ENCODE measurements around the gene ATL1.
"Not testable (repeated sequence)": the region's sequence is repeated elsewhere in the genome, so short reads cannot be mapped to it uniquely, and the experiment has no call there.

The ATL1 gene

GRCh38 chr14:50532502-50533240, 27.3 kb upstream of the ATL1 start, which contains the start of gene MAP4K5:
TSS of gene MAP4K5 (minus strand) at chr14:50532569. CDS start at chr14:50532049, 520 bp downstream.
- TF ChIP-seq Cebpa-rat (IDR thresholded peaks at IDR 0.05) = no peak
- Histone ChIP-seq H3K4me2 (peak within 1 kb of the TSS; percentile 92 to 100 (median 95)), H4K20me1 (peaks cover 19 to 45% (median 36%) of the 10 kb centered on the region in 11 experiments; a peak in 19 of 22 replicates), H3K9ac (peak within 1 kb of the TSS; percentile 90 to 96 (median 93)), H3K36me3 (peaks cover 0 to 9% (median 0%) of the 10 kb centered on the region in 11 experiments; a peak in 3 of 22 replicates), H3K27me3 (no peaks in the 10 kb centered on the region), H3K4me1 (peaks cover 45 to 62% (median 49%) of the 10 kb centered on the region in 10 experiments), H3K27ac (peak within 1 kb of the TSS; percentile 77 to 94 (median 90)), H3K9me3 (replicated peaks in 1 of 11) (peaks cover 10 to 13% (median 12%) of the 10 kb centered on the region in 11 experiments), H3K4me3 (peak within 1 kb of the TSS; percentile 89 to 98 (median 94))

GRCh38 chr14:50533241-50533705, 26.7 kb upstream of the ATL1 start:
- peaks cover 15 to 39% (median 30%) of the 10 kb centered on the region in 11 experiments; a peak in 19 of 22 replicates for H4K20me1 ChIP-seq
- peak overlapping the region in 9 of 11 experiments; percentile 91 to 96 (median 93); a peak in 17 of 22 replicates for H3K9ac ChIP-seq
- peak overlapping the region in 6 of 11 experiments; percentile 88 to 94 (median 90); a peak in 13 of 22 replicates for H3K27ac ChIP-seq
- H3K27me3 ChIP-seq = no peaks in the 10 kb centered on the region
- peaks cover 40 to 56% (median 43%) of the 10 kb centered on the region in 10 experiments for H3K4me1 ChIP-seq
- H3K4me2 ChIP-seq = peak overlapping the region; percentile 92 to 100 (median 95)
- TF ChIP-seq Cebpa-rat (IDR thresholded peaks at IDR 0.05) = peak in 3 of 11 experiments; percentile 6 to 53 (median 11); a peak in 1 of 22 replicates
- peaks cover 0 to 9% (median 0%) of the 10 kb centered on the region in 11 experiments; a peak in 2 of 22 replicates for H3K36me3 ChIP-seq
- H3K4me3 ChIP-seq = peak overlapping the region in 9 of 10 experiments; percentile 89 to 98 (median 94); a peak in 16 of 20 replicates
- peaks cover 16 to 19% (median 18%) of the 10 kb centered on the region in 11 experiments for H3K9me3 ChIP-seq (replicated peaks in 1 of 11)

- peaks cover 0 to 5% (median 0%) of the 10 kb centered on the region in 11 experiments; a peak in 2 of 22 replicates for H3K36me3 ChIP-seq
- H3K27ac ChIP-seq = peak overlapping the region in 5 of 11 experiments; percentile 88 to 94 (median 92); a peak in 8 of 22 replicates
- no peaks in the 10 kb centered on the region for H3K27me3 ChIP-seq
- no peak overlapping the region for H3K4me3 ChIP-seq
- H3K9ac ChIP-seq = peak overlapping the region in 3 of 11 experiments; percentile 93 to 95 (median 94); a peak in 2 of 22 replicates
- peak overlapping the region in 8 of 11 experiments; percentile 92 to 100 (median 96); a peak in 15 of 22 replicates for H3K4me2 ChIP-seq
- TF ChIP-seq Cebpa-rat (IDR thresholded peaks at IDR 0.05) = no peak
- H3K9me3 ChIP-seq (replicated peaks in 1 of 11) = peaks cover 16 to 25% (median 22%) of the 10 kb centered on the region in 11 experiments
- peaks cover 12 to 33% (median 25%) of the 10 kb centered on the region in 11 experiments; a peak in 19 of 22 replicates for H4K20me1 ChIP-seq
- H3K4me1 ChIP-seq = peaks cover 36 to 51% (median 39%) of the 10 kb centered on the region in 10 experiments
Observed at GRCh38 chr14:50533806-50534205, 26.1 kb upstream of the ATL1 start.

- peaks cover 30 to 45% (median 34%) of the 10 kb centered on the region in 10 experiments for H3K4me1 ChIP-seq
- H3K36me3 ChIP-seq = no peaks in the 10 kb centered on the region; a peak in 1 of 22 replicates
- H3K4me3 ChIP-seq = no peak overlapping the region
- no peak overlapping the region for H3K27ac ChIP-seq
- peak overlapping the region in 1 of 11 experiments; percentile 98; a peak in 3 of 22 replicates for H3K4me2 ChIP-seq
- H3K9ac ChIP-seq = no peak overlapping the region
- peaks cover 7 to 27% (median 19%) of the 10 kb centered on the region in 11 experiments; a peak in 19 of 22 replicates for H4K20me1 ChIP-seq
- no peak for TF ChIP-seq Cebpa-rat (IDR thresholded peaks at IDR 0.05)
- H3K27me3 ChIP-seq = no peaks in the 10 kb centered on the region
- peaks cover 16 to 25% (median 22%) of the 10 kb centered on the region in 11 experiments for H3K9me3 ChIP-seq (replicated peaks in 1 of 11)
Observed at GRCh38 chr14:50534416-50534815, 25.5 kb upstream of the ATL1 start.

GRCh38 chr14:50534997-50535396, 24.9 kb upstream of the ATL1 start:
- Histone ChIP-seq H3K4me1 (peaks cover 25 to 39% (median 28%) of the 10 kb centered on the region in 10 experiments), H3K4me2 (no peak overlapping the region), H3K4me3 (no peak overlapping the region), H3K27ac (no peak overlapping the region), H4K20me1 (peaks cover 2 to 22% (median 13%) of the 10 kb centered on the region in 11 experiments; a peak in 19 of 22 replicates), H3K9me3 (replicated peaks in 1 of 11) (peaks cover 16 to 25% (median 22%) of the 10 kb centered on the region in 11 experiments), H3K36me3 (no peaks in the 10 kb centered on the region), H3K9ac (no peak overlapping the region), H3K27me3 (no peaks in the 10 kb centered on the region)
- no peak for TF ChIP-seq Cebpa-rat (IDR thresholded peaks at IDR 0.05)

- not testable (repeated sequence) for H3K9ac ChIP-seq, H3K4me3 ChIP-seq, H3K36me3 ChIP-seq, H3K4me2 ChIP-seq, H4K20me1 ChIP-seq, H3K27ac ChIP-seq, H3K27me3 ChIP-seq
- Histone ChIP-seq H3K4me1 (peaks cover 5 to 18% (median 8%) of the 10 kb centered on the region in 10 experiments), H3K9me3 (replicated peaks in 1 of 11) (peaks cover 16 to 25% (median 22%) of the 10 kb centered on the region in 11 experiments)
Observed at GRCh38 chr14:50538034-50538433, 21.9 kb upstream of the ATL1 start.

- no peak overlapping the region for H3K9ac ChIP-seq
- H3K27ac ChIP-seq = no peak overlapping the region
- no peaks in the 10 kb centered on the region for H3K36me3 ChIP-seq
- peaks cover 0 to 8% (median 0%) of the 10 kb centered on the region in 10 experiments; a peak in 8 of 20 replicates for H3K4me1 ChIP-seq
- H3K9me3 ChIP-seq (replicated peaks in 1 of 11) = peaks cover 16 to 25% (median 22%) of the 10 kb centered on the region in 11 experiments
- no peak overlapping the region for H3K4me2 ChIP-seq
- no peak overlapping the region for H3K4me3 ChIP-seq
- no peak for TF ChIP-seq Cebpa-rat (IDR thresholded peaks at IDR 0.05)
- H4K20me1 ChIP-seq = no peaks in the 10 kb centered on the region
- no peaks in the 10 kb centered on the region for H3K27me3 ChIP-seq
Observed at GRCh38 chr14:50539051-50539450, 20.9 kb upstream of the ATL1 start.

GRCh38 chr14:50541159-50541567, 18.8 kb upstream of the ATL1 start:
- H3K9ac ChIP-seq = no peak overlapping the region
- no peak for TF ChIP-seq Cebpa-rat (IDR thresholded peaks at IDR 0.05)
- H3K27ac ChIP-seq = no peak overlapping the region
- peaks cover 18 to 25% (median 22%) of the 10 kb centered on the region in 11 experiments for H3K9me3 ChIP-seq (replicated peaks in 1 of 11)
- H3K27me3 ChIP-seq = no peaks in the 10 kb centered on the region
- no peaks in the 10 kb centered on the region for H4K20me1 ChIP-seq
- H3K4me3 ChIP-seq = no peak overlapping the region
- no peak overlapping the region for H3K4me2 ChIP-seq
- no peaks in the 10 kb centered on the region; a peak in 1 of 20 replicates for H3K4me1 ChIP-seq
- no peaks in the 10 kb centered on the region for H3K36me3 ChIP-seq

- no peaks in the 10 kb centered on the region for H3K36me3 ChIP-seq
- H3K27ac ChIP-seq = no peak overlapping the region
- H3K9me3 ChIP-seq (replicated peaks in 1 of 11) = peaks cover 4 to 9% (median 7%) of the 10 kb centered on the region in 11 experiments
- no peaks in the 10 kb centered on the region for H4K20me1 ChIP-seq
- no peaks in the 10 kb centered on the region for H3K27me3 ChIP-seq
- H3K4me2 ChIP-seq = no peak overlapping the region
- no peaks in the 10 kb centered on the region; a peak in 1 of 20 replicates for H3K4me1 ChIP-seq
- no peak overlapping the region for H3K4me3 ChIP-seq
- TF ChIP-seq Cebpa-rat (IDR thresholded peaks at IDR 0.05) = no peak
- H3K9ac ChIP-seq = no peak overlapping the region
Observed at GRCh38 chr14:50542941-50543418, 17.0 kb upstream of the ATL1 start.
